Measurements from ENCODE around the gene FCSK.

Gene FCSK

GRCh38 chr16:70529051-70529777 lies 74.8 kb downstream of the FCSK start:
- no peak for DNase-seq

Measured in stimulated activated CD4-positive, alpha-beta T cell treated with anti-CD3 and anti-CD28 coated beads, Interleukin-15, amount 100 ng/mL, for 24 hours (primary cell).